HUES48 (cell line): ENCODE data around the gene NSMCE4A.
"Not testable (repeated sequence)": the region's sequence is repeated elsewhere in the genome, so short reads cannot be mapped to it uniquely, and the experiment has no call there.

Experiments
- H3K27ac ChIP-seq: one replicate; pipeline ENCODE4 v1.7.0; 2013; ENCODE audit warnings: low read depth, low read length, inconsistent platforms
- H3K27me3 ChIP-seq: 2 replicates; pipeline ENCODE4 v1.6.1; 2013; ENCODE audit warnings: mild to moderate bottlenecking, low read length; ENCODE audit not compliant: control insufficient read depth, insufficient read depth
- H3K36me3 ChIP-seq: 2 replicates; pipeline ENCODE4 v1.6.1; 2013; ENCODE audit warnings: low read length; ENCODE audit not compliant: control insufficient read depth, insufficient read depth
- H3K4me1 ChIP-seq: 2 replicates; pipeline ENCODE4 v1.6.1; 2013; ENCODE audit warnings: mild to moderate bottlenecking, low read length; ENCODE audit not compliant: control insufficient read depth, insufficient read depth
- H3K4me3 ChIP-seq: 2 replicates; pipeline ENCODE4 v1.5.1; 2013; ENCODE audit warnings: mild to moderate bottlenecking, low read depth, low read length
- H3K9ac ChIP-seq: 2 replicates; pipeline ENCODE4 v1.6.1; 2013; ENCODE audit warnings: mild to moderate bottlenecking, low read depth, low read length, moderate library complexity
- H3K9me3 ChIP-seq: 2 replicates; pipeline ENCODE4 v1.6.1; 2013; ENCODE audit warnings: low read length; ENCODE audit not compliant: control insufficient read depth, insufficient read depth

The NSMCE4A gene

DNA sequence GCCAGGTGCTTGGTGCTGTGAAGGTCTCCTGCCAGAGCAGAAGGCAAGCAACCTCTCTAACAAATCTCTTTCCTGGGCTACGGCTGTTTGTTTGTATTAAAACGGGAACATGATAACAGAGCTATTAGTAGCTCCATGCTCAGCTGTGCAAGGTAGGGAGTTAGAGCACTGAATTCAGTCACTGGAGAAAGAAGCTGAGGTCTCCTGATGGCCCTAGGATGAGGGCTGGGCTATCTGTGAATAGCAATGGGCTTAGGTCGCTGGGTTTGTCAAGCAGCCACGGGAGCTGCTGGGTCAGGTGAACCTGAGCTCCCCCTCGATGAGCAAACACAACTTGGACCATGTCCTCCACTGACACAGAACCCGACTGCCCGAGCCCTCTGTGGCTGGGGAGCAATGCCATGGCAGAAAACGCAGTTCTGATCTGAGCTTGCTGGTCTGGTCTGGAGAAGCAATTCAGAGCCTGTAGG lies 38.3 kb upstream of the NSMCE4A start:
- no peaks in the 10 kb centered on the region for H3K27me3 ChIP-seq
- H3K9ac ChIP-seq = no peak overlapping the region
- no peak overlapping the region for H3K27ac ChIP-seq
- H3K36me3 ChIP-seq = no peaks in the 10 kb centered on the region
- H3K9me3 ChIP-seq = no peaks in the 10 kb centered on the region
- peaks cover under 1% of the 10 kb centered on the region; the same call in 1 of the 2 replicates for H3K4me1 ChIP-seq
- no peak overlapping the region for H3K4me3 ChIP-seq

GRCh38 chr10:122012731-122013130 lies 37.7 kb upstream of the NSMCE4A start:
- Histone ChIP-seq H3K9me3 (no peaks in the 10 kb centered on the region), H3K27me3 (no peaks in the 10 kb centered on the region), H3K9ac (no peak overlapping the region), H3K4me3 (no peak overlapping the region), H3K36me3 (no peaks in the 10 kb centered on the region), H3K27ac (no peak overlapping the region), H3K4me1 (no peaks in the 10 kb centered on the region)

DNA sequence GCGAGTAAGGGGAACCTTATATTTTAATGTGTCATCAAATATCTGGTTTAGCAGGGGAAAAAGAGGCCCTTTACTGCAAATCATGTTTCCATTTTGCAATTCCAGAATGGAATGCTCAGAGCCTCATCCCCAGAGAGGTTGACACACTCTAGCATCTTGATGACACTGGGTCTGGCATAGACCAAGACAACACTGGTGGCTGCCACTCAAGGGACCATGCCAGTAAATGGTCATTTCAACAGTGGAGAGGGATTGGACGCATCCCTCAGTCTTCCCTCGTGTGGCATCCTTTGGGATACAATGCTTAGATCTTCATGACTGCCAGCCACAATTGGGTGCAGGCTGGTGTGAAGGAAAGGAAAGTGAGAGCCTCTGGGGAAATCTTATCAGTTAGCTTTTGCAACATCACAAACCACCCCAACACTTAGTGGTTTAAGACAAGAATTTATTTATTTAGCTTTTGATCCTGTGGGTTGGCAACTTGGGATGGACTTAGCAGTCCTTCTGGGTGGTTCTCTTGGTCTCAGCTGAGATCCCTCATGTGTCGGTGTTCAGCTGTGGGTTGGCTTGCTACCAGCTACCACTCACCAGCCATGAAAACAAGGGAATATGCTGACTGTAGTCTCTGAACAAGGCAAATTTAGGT lies 35.5 kb upstream of the NSMCE4A start:
- H3K9me3 ChIP-seq = no peaks in the 10 kb centered on the region
- no peaks in the 10 kb centered on the region for H3K36me3 ChIP-seq
- H3K9ac ChIP-seq = no peak overlapping the region
- no peaks in the 10 kb centered on the region for H3K4me1 ChIP-seq
- no peaks in the 10 kb centered on the region for H3K27me3 ChIP-seq
- H3K27ac ChIP-seq = no peak overlapping the region
- H3K4me3 ChIP-seq = no peak overlapping the region

DNA sequence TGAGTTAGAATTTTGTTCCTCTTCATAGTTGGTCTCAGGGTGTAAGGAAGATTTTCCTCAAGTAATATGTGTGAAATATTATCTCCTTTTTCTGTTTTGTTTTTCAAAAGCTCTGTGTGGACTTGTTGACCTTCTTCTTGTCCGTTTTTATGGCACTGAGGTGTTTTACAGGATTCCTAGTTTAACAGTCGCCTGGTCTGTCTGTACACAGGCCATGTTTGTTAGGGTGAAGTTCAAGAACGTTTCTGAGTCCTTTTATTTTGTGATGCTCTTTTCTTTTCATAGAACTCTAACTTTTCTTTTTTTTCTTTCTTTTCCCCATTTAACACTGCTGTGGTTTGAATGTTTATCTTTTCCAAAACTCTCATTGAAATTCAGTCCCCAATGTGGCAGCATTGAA lies 32.4 kb upstream of the NSMCE4A start:
- no peaks in the 10 kb centered on the region for H3K4me1 ChIP-seq
- H3K9me3 ChIP-seq = no peaks in the 10 kb centered on the region
- no peaks in the 10 kb centered on the region for H3K36me3 ChIP-seq
- H3K27ac ChIP-seq = no peak overlapping the region
- no peak overlapping the region for H3K9ac ChIP-seq
- H3K4me3 ChIP-seq = no peak overlapping the region
- no peaks in the 10 kb centered on the region for H3K27me3 ChIP-seq

- H3K4me3 ChIP-seq = no peak overlapping the region
Measured at GRCh38 chr10:122001698-122002097, 26.7 kb upstream of the NSMCE4A start.

GRCh38 chr10:121999301-121999700 lies 24.3 kb upstream of the NSMCE4A start:
- Histone ChIP-seq H3K27me3 (no peaks in the 10 kb centered on the region), H3K36me3 (no peaks in the 10 kb centered on the region), H3K4me1 (peaks cover 8% of the 10 kb centered on the region), H3K27ac (no peak overlapping the region), H3K9ac (no peak overlapping the region), H3K4me3 (no peak overlapping the region), H3K9me3 (peaks cover 3% of the 10 kb centered on the region; the same call in 1 of the 2 replicates)

More at GRCh38 chr10:122001698-122002097, 26.7 kb upstream of the NSMCE4A start:
- Histone ChIP-seq H3K4me1 (no peaks in the 10 kb centered on the region), H3K27ac (no peak overlapping the region), H3K27me3 (no peaks in the 10 kb centered on the region), H3K36me3 (no peaks in the 10 kb centered on the region), H3K9me3 (peaks cover 3% of the 10 kb centered on the region; the same call in 1 of the 2 replicates), H3K9ac (no peak overlapping the region)

- H3K27me3 ChIP-seq = no peaks in the 10 kb centered on the region
- H3K9me3 ChIP-seq = peaks cover 3% of the 10 kb centered on the region; the same call in 1 of the 2 replicates
- no peak overlapping the region for H3K27ac ChIP-seq
- H3K4me1 ChIP-seq = peaks cover 16% of the 10 kb centered on the region
- no peaks in the 10 kb centered on the region for H3K36me3 ChIP-seq
- H3K9ac ChIP-seq = no peak overlapping the region
- H3K4me3 ChIP-seq = no peak overlapping the region
Measured at GRCh38 chr10:121998462-121998861, 23.4 kb upstream of the NSMCE4A start.

DNA sequence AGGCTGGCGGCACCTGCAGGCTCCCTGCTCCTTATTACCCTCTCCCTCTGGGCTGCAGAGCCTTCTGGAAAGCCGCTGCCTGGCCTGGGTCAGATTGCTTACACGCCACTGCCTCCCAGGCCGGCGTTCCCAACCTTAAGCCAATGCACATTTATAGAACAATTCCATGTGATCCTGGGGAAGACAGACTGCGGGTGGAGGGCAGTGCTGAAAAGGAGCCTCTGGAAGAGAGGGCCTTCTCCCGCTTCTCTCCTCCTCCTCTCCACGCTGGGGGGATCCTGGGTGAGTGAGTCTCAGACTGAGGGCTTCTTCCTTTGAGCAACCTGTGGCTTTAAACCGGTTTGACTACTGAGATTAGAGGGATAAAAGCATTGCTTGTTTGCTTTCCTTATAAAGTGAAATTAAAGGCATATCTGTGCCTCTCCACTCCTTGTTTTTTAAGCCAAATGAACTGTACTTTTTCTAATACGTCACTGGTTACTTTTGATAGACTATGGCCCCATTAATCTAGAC lies 19.5 kb upstream of the NSMCE4A start:
- no peaks in the 10 kb centered on the region for H3K36me3 ChIP-seq
- H3K4me1 ChIP-seq = peaks cover 16% of the 10 kb centered on the region
- H3K27me3 ChIP-seq = no peaks in the 10 kb centered on the region
- no peaks in the 10 kb centered on the region for H3K9me3 ChIP-seq
- no peak overlapping the region for H3K4me3 ChIP-seq
- no peak overlapping the region for H3K27ac ChIP-seq
- H3K9ac ChIP-seq = no peak overlapping the region

DNA sequence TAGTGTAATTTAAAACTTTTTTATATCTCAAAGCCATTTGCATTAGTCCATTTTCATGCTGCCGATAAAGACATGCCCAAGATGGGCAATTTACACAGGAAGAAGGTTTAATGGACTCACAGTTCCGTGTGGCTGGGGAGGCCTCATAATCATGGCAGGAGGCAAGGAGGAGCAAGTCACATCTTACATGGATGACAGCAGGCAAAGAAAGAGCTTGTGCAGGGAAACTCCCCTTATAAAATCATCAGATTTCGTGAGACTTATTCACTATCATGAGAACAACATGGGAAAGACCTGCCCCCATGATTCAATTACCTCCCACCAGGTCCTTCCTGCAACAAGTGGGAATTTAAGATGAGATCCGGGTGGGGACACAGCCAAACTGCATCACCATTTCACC lies 16.7 kb upstream of the NSMCE4A start:
- H3K27ac ChIP-seq, H3K36me3 ChIP-seq, H3K27me3 ChIP-seq, H3K4me3 ChIP-seq, H3K9ac ChIP-seq, H3K9me3 ChIP-seq: not testable (repeated sequence)
- peaks cover 19% of the 10 kb centered on the region for H3K4me1 ChIP-seq

GRCh38 chr10:121990015-121990677 lies 15.1 kb upstream of the NSMCE4A start:
- H3K4me1 ChIP-seq = peaks cover 19% of the 10 kb centered on the region
- H3K4me3 ChIP-seq = no peak overlapping the region
- H3K27me3 ChIP-seq = no peaks in the 10 kb centered on the region
- no peak overlapping the region for H3K27ac ChIP-seq
- no peak overlapping the region for H3K9ac ChIP-seq
- no peaks in the 10 kb centered on the region for H3K36me3 ChIP-seq
- H3K9me3 ChIP-seq = no peaks in the 10 kb centered on the region; the same call in 1 of the 2 replicates
